ENCODE data around the gene COA3. TPM values are rescaled to one million over a fixed set of nuclear protein-coding genes. Genes with fewer than 3 reads are reported as not detected.

Gene COA3
- 55.1 and 59.4 TPM in 2 replicates for total RNA-seq

GRCh38 chr17:42798383-42799380 lies at the start of gene COA3, which contains the start of gene CNTD1:
Gene COA3, minus strand, starts transcription at chr17:42798704. Its CDS starts 23 bp downstream, at chr17:42798681.
Gene CNTD1, plus strand, starts transcription at chr17:42798861. Its CDS starts 207 bp downstream, at chr17:42799068.

GRCh38 chr17:42844271-42844670 lies 45.8 kb upstream of the COA3 start, which contains the start of gene AOC2:
Gene AOC2, plus strand, starts transcription at chr17:42844580. Its CDS starts 47 bp downstream, at chr17:42844627.

GRCh38 chr17:42832934-42833766 lies 34.6 kb upstream of the COA3 start, which contains the start of gene PSME3:
Gene PSME3, plus strand, starts transcription at chr17:42833397. Its CDS starts 235 bp downstream, at chr17:42833632.

GRCh38 chr17:42779936-42780850 lies 18.3 kb downstream of the COA3 start, which contains the start of gene WNK4:
Gene WNK4, plus strand, starts transcription at chr17:42780610. Its CDS starts 89 bp downstream, at chr17:42780699.

GRCh38 chr17:42773290-42774035 lies 25.0 kb downstream of the COA3 start, which contains the start of gene VPS25:
Gene VPS25, plus strand, starts transcription at chr17:42773449. Its CDS starts 27 bp downstream, at chr17:42773476.

GRCh38 chr17:42760652-42761581 lies 37.6 kb downstream of the COA3 start, which contains the start of gene RAMP2:
Gene RAMP2, plus strand, starts transcription at chr17:42761227. Its CDS starts 35 bp downstream, at chr17:42761262.

Other genes starting within 250 kb of the COA3 start
- gene HSD17B1, start 245.8 kb downstream of the COA3 start, total RNA-seq: 0.49 and 1.1 TPM in 2 replicates
- gene COASY, start 236.6 kb downstream of the COA3 start, total RNA-seq: 13.1 and 23.2 TPM in 2 replicates
- gene MLX, start 231.6 kb downstream of the COA3 start, total RNA-seq: 27.0 and 33.6 TPM in 2 replicates
- 3.6 and 5.6 TPM in 2 replicates for gene PSMC3IP, start 221.0 kb downstream of the COA3 start, total RNA-seq
- gene RETREG3, start 189.3 kb downstream of the COA3 start, total RNA-seq: 40.3 and 50.0 TPM in 2 replicates
- gene TUBG1, start 189.0 kb downstream of the COA3 start, total RNA-seq: 18.9 and 62.2 TPM in 2 replicates
- 1.9 and 7.4 TPM in 2 replicates for gene TUBG2, start 139.4 kb downstream of the COA3 start, total RNA-seq
- gene PLEKHH3, start 121.7 kb downstream of the COA3 start, total RNA-seq: 5.8 and 10.2 TPM in 2 replicates
- gene CCR10, start 116.9 kb downstream of the COA3 start, total RNA-seq: 2.1 and 2.2 TPM in 2 replicates
- gene CNTNAP1, start 116.2 kb downstream of the COA3 start, total RNA-seq: 16.7 and 53.1 TPM in 2 replicates
- gene EZH1, start 53.7 kb downstream of the COA3 start, total RNA-seq: 9.6 and 18.8 TPM in 2 replicates
- 4.4 and 30.8 TPM in 2 replicates for gene RAMP2, start 37.5 kb downstream of the COA3 start, total RNA-seq
- 35.5 and 41.0 TPM in 2 replicates for gene VPS25, start 25.3 kb downstream of the COA3 start, total RNA-seq
- gene WNK4, start 18.1 kb downstream of the COA3 start, total RNA-seq: 1.3 and 13.0 TPM in 2 replicates
- not detected in 2 replicates for gene CNTD1, start 157 bp upstream of the COA3 start, total RNA-seq
- gene BECN1, start 25.6 kb upstream of the COA3 start, total RNA-seq: 116 and 169 TPM in 2 replicates
- gene PSME3, start 34.7 kb upstream of the COA3 start, total RNA-seq: 55.7 and 87.4 TPM in 2 replicates
- 0.49 and 0.69 TPM in 2 replicates for gene AOC2, start 45.9 kb upstream of the COA3 start, total RNA-seq
- 0.31 and 0.32 TPM in 2 replicates for gene AOC3, start 52.5 kb upstream of the COA3 start, total RNA-seq
- gene G6PC1, start 102.1 kb upstream of the COA3 start, total RNA-seq: not detected in 2 replicates
- gene AARSD1, start 165.8 kb upstream of the COA3 start, total RNA-seq: 14.4 and 18.0 TPM in 2 replicates
- gene PTGES3L, start 181.4 kb upstream of the COA3 start, total RNA-seq: 0.06 and 0.16 TPM in 2 replicates
- gene RUNDC1, start 181.9 kb upstream of the COA3 start, total RNA-seq: 7.3 and 13.3 TPM in 2 replicates
- 736 and 777 TPM in 2 replicates for gene RPL27, start 199.7 kb upstream of the COA3 start, total RNA-seq
- 10.4 and 21.9 TPM in 2 replicates for gene IFI35, start 208.1 kb upstream of the COA3 start, total RNA-seq
- 230 and 259 TPM in 2 replicates for gene VAT1, start 223.7 kb upstream of the COA3 start, total RNA-seq
- gene RND2, start 226.5 kb upstream of the COA3 start, total RNA-seq: 0.16 and 0.19 TPM in 2 replicates

Measured in bladder microvascular endothelial cell (primary cell).